H1 (cell line): ENCODE data around the gene GEMIN2. TPM values are rescaled to one million over a fixed set of nuclear protein-coding genes. Genes with fewer than 3 reads are reported as not detected.

ENCODE experiments used
- ATF3 ChIP-seq: IDR thresholded peaks from 2 replicates; pipeline ENCODE4 v1.6.1; 2011; ENCODE audit warnings: low read depth, mild to moderate bottlenecking, low read length; ENCODE audit not compliant: insufficient read depth
- CTCF ChIP-seq, 3 experiments: IDR thresholded peaks; 1 replicate in 2 of 3; 2 replicates in 1 of 3; pipeline versions ENCODE4 v1.5.1 to v1.6.1; 2011; ENCODE audit warnings: low read length in 3 of 3, mild to moderate bottlenecking in 3 of 3, inconsistent platforms in 2 of 3, low read depth in 1 of 3, moderate library complexity in 1 of 3; ENCODE audit not compliant: insufficient read depth in 1 of 3; ENCODE audit errors: control extremely low read depth in 1 of 3
- GABPA ChIP-seq: IDR thresholded peaks from 2 replicates; pipeline ENCODE4 v1.6.1; 2011; ENCODE audit warnings: mild to moderate bottlenecking, low read length, moderate library complexity, borderline replicate concordance; ENCODE audit not compliant: insufficient read depth
- JUND ChIP-seq: IDR thresholded peaks from 2 replicates; pipeline ENCODE4 v1.6.1; 2011; ENCODE audit warnings: mild to moderate bottlenecking, improper control_type of control experiment, low read length
- MAX ChIP-seq: IDR thresholded peaks from 2 replicates; pipeline ENCODE4 v1.6.1; 2012; ENCODE audit warnings: inconsistent platforms
- TBP ChIP-seq: IDR thresholded peaks from 2 replicates; pipeline ENCODE4 v1.6.1; 2011; ENCODE audit warnings: low read depth, low read length, improper control_type of control experiment
- TCF12 ChIP-seq: IDR thresholded peaks from 2 replicates; pipeline ENCODE4 v1.6.1; 2011; ENCODE audit warnings: low read depth, mild to moderate bottlenecking, low read length
- polyA plus RNA-seq, 7 experiments: library from polyadenylated mRNA; depleted of rRNA in 3 of 7; stranded (reverse) in 5 of 7; unstranded in 2 of 7; fragments of >200 nt in 5 of 7; fragments of 200-250 nt in 2 of 7; gene quantifications; 1 replicate in 5 of 7; 2 replicates in 1 of 7; 4 replicates in 1 of 7; pipeline versions ENCODE4 v1.2.1 to v1.2.3, GENCODE V29; 2011 to 2013; ENCODE audit warnings: missing spikeins in 2 of 7, mixed read lengths in 2 of 7
- total RNA-seq: library from RNA; stranded (reverse); fragmentation: NEBNext Ultra II Directional; extraction: Animal tissue kit (Norgen Biotek cat#: 25700); gene quantifications from 2 replicates; pipeline ENCODE4 v1.2.1, GENCODE V29; 2021

GEMIN2 gene
- total and polyA plus RNA-seq, 2 of the 8 experiments (the other 6 are each of a cell fraction or from before 2014, with no cell fraction given) = 29.1 to 30.8 TPM

GRCh38 chr14:39154594-39155189 lies 40.6 kb downstream of the GEMIN2 start (continued):
- TF ChIP-seq CTCF (IDR thresholded peaks at IDR 0.05; ENCODE audit: control extremely low read depth in 1 of 3, insufficient read depth in 1 of 3, low read depth in 1 of 3, low read length in 3 of 3) = no peak
- TF ChIP-seq ATF3 = no peak
- TF ChIP-seq MAX = no peak
- no peak for TF ChIP-seq TCF12
- TF ChIP-seq GABPA = no peak
- no peak for TF ChIP-seq JUND
- no peak for TF ChIP-seq TBP
